HepG2 (cell line): ENCODE measurements around the gene SPATA25. TPM values are rescaled to one million over a fixed set of nuclear protein-coding genes. Genes with fewer than 3 reads are reported as not detected.

ENCODE experiments used
- GTF2F1 ChIP-seq: fragments of 150-350 bp; IDR thresholded peaks from 2 replicates; pipeline ENCODE4 v1.6.1; 2014; ENCODE audit warnings: low read length
- HNF4A ChIP-seq: sonication (generic); formaldehyde crosslinking; IDR thresholded peaks from 2 replicates; pipeline ENCODE4 v1.4.0; 2020; ENCODE audit warnings: missing genetic modification reagents
- KLF12 ChIP-seq: sonication (generic); formaldehyde crosslinking; IDR thresholded peaks from 2 replicates; pipeline ENCODE4 v1.4.0; 2020; ENCODE audit warnings: missing genetic modification reagents, borderline replicate concordance
- LCORL ChIP-seq, 2 experiments: fragments of 450-650 bp in 1 of 2; sonication (generic) in 1 of 2; formaldehyde crosslinking in 1 of 2; IDR thresholded peaks; 2 replicates each; pipeline versions ENCODE4 v1.5.0 to v1.6.1; 2017 to 2020; ENCODE audit warnings: antibody characterized with exemption in 1 of 2, missing genetic modification reagents in 1 of 2
- MED1 ChIP-seq: sonication (generic); formaldehyde crosslinking; IDR thresholded peaks from 2 replicates; pipeline ENCODE4 v1.4.0; 2020; ENCODE audit warnings: missing genetic modification reagents
- NCOA5 ChIP-seq: sonication (generic); formaldehyde crosslinking; IDR thresholded peaks from 2 replicates; pipeline ENCODE4 v1.4.0; 2020; ENCODE audit warnings: missing genetic modification reagents
- NFYB ChIP-seq: sonication (generic); formaldehyde crosslinking; IDR thresholded peaks from 2 replicates; pipeline ENCODE4 v1.4.0; 2020; ENCODE audit warnings: missing genetic modification reagents
- REL ChIP-seq: sonication (generic); formaldehyde crosslinking; conservative IDR thresholded peaks from 2 replicates; pipeline ENCODE4 v1.8.0; 2022; ENCODE audit warnings: mild to moderate bottlenecking, missing genetic modification reagents, moderate library complexity
- TEAD3 ChIP-seq: optimal IDR thresholded peaks from 2 replicates; pipeline ENCODE3; 2016; ENCODE audit warnings: borderline replicate concordance
- ZFAT ChIP-seq: sonication (generic); formaldehyde crosslinking; conservative IDR thresholded peaks from 2 replicates; pipeline ENCODE4 v1.8.1; 2023; ENCODE audit warnings: missing genetic modification reagents, inconsistent platforms
- ZIK1 ChIP-seq: sonication (generic); formaldehyde crosslinking; IDR thresholded peaks from 2 replicates; pipeline ENCODE4 v1.5.0; 2020; ENCODE audit warnings: mild to moderate bottlenecking, low read depth, missing genetic modification reagents, borderline replicate concordance
- ZNF234 ChIP-seq: sonication (generic); formaldehyde crosslinking; conservative IDR thresholded peaks from 2 replicates; pipeline ENCODE4 v1.5.1; 2020; ENCODE audit warnings: mild to moderate bottlenecking, missing genetic modification reagents
- polyA plus RNA-seq, 8 experiments: library from polyadenylated mRNA; depleted of rRNA in 3 of 8; stranded (reverse) in 7 of 8; unstranded in 1 of 8; fragments of >200 nt; fragmentation: Illumina TruSeq in 4 of 8; extraction: Trizol in 4 of 8; gene quantifications; 2 replicates each; pipeline versions ENCODE4 v1.2.1 to v1.2.3, GENCODE V29; 2011 to 2016; ENCODE audit warnings: low read depth in 4 of 8, missing spikeins in 1 of 8, mixed read lengths in 1 of 8; ENCODE audit not compliant: insufficient read depth in 1 of 8
- total RNA-seq, 5 experiments: library from RNA; depleted of rRNA; stranded (reverse); fragments of >200 nt; fragmentation: Illumina TruSeq; extraction: Trizol; gene quantifications; 2 replicates each; pipeline ENCODE4 v1.2.3, GENCODE V29; 2016; ENCODE audit warnings: low read depth in 1 of 5
- TF ChIP-seq, protein P1 (sequence below): sonication (generic); formaldehyde crosslinking; IDR thresholded peaks from 2 replicates; pipeline ENCODE4 v1.5.0; 2020; ENCODE audit warnings: mild to moderate bottlenecking, missing genetic modification reagents
- TF ChIP-seq, protein P2 (sequence below): IDR thresholded peaks from 2 replicates; pipeline ENCODE4 v1.6.1; 2016; ENCODE audit warnings: missing compliant biosample characterization, missing genetic modification reagents, borderline replicate concordance
- TF ChIP-seq, protein P3 (sequence below): sonication (generic); formaldehyde crosslinking; IDR thresholded peaks from 2 replicates; pipeline ENCODE4 v1.5.0; 2020; ENCODE audit warnings: mild to moderate bottlenecking, missing genetic modification reagents
- TF ChIP-seq, protein P4 (sequence below): IDR thresholded peaks from 2 replicates; pipeline ENCODE4 v1.6.1; 2016; ENCODE audit warnings: low read depth, control low read depth
- TF ChIP-seq, protein P5 (sequence below): sonication (generic); formaldehyde crosslinking; conservative IDR thresholded peaks from 2 replicates; pipeline ENCODE4 v1.4.0; 2020; ENCODE audit warnings: missing genetic modification reagents
- TF ChIP-seq, protein P6 (sequence below): sonication (generic); formaldehyde crosslinking; IDR thresholded peaks from 2 replicates; pipeline ENCODE4 v1.8.1; 2023; ENCODE audit warnings: mild to moderate bottlenecking, missing genetic modification reagents

SPATA25 gene
- total and polyA plus RNA-seq, 2 of the 13 experiments (the other 11 are each of a cell fraction or from before 2014, with no cell fraction given) = 4.8 to 7.6 TPM

DNA sequence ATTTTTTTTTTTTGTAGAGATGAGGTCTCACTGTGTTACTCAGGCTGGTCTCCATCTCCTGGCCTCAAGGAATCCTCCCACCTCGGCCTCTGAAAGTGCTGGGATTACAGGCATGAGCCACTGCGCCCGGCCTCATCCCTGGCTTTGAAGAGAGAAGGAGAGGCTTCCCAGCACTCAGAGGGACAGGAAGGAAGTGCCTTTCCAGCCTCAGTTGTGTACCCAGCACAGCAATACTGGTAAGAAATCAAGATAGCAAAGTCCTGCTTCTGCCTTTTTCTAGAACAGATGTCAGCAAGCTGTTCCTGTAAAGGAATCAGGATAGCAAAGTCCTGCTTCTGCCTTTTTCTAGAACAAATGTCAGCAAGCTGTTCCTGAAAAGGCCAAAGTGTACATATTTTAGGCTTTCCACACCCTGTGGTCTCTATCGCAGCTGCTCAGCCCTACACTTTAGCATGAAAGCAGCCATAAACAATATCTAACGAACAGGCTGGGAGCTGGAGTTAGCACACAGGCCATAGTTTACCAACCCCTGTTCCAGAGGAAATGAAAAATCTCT, 30.8 kb upstream of the SPATA25 start (continued):
- no peak for TF ChIP-seq LCORL (IDR thresholded peaks at IDR 0.05)
- TF ChIP-seq LCORL (CRISPR knock-in tag; IDR thresholded peaks at IDR 0.05) = peak; percentile 78; the same call in 1 of the 2 replicates
- no peak; the same call in 1 of the 2 replicates for TF ChIP-seq ZIK1 (CRISPR knock-in tag)
- TF ChIP-seq, protein P1, sequence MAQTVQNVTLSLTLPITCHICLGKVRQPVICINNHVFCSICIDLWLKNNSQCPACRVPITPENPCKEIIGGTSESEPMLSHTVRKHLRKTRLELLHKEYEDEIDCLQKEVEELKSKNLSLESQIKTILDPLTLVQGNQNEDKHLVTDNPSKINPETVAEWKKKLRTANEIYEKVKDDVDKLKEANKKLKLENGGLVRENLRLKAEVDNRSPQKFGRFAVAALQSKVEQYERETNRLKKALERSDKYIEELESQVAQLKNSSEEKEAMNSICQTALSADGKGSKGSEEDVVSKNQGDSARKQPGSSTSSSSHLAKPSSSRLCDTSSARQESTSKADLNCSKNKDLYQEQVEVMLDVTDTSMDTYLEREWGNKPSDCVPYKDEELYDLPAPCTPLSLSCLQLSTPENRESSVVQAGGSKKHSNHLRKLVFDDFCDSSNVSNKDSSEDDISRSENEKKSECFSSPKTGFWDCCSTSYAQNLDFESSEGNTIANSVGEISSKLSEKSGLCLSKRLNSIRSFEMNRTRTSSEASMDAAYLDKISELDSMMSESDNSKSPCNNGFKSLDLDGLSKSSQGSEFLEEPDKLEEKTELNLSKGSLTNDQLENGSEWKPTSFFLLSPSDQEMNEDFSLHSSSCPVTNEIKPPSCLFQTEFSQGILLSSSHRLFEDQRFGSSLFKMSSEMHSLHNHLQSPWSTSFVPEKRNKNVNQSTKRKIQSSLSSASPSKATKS (CRISPR knock-in tag) = 0 out of 2 replicates have a peak, but pooled peaks have one; percentile 68
- TF ChIP-seq HNF4A (CRISPR knock-in tag) = peak; percentile 23; the same call in 1 of the 2 replicates
- TF ChIP-seq, protein P2, sequence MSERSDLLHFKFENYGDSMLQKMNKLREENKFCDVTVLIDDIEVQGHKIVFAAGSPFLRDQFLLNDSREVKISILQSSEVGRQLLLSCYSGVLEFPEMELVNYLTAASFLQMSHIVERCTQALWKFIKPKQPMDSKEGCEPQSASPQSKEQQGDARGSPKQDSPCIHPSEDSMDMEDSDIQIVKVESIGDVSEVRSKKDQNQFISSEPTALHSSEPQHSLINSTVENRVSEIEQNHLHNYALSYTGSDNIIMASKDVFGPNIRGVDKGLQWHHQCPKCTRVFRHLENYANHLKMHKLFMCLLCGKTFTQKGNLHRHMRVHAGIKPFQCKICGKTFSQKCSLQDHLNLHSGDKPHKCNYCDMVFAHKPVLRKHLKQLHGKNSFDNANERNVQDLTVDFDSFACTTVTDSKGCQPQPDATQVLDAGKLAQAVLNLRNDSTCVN (CRISPR knock-in tag) = peak; percentile 100
- no peak for TF ChIP-seq GTF2F1
- TF ChIP-seq NFYB = no peak
- no peak for TF ChIP-seq TEAD3 (CRISPR knock-in tag)
- TF ChIP-seq, protein P3, sequence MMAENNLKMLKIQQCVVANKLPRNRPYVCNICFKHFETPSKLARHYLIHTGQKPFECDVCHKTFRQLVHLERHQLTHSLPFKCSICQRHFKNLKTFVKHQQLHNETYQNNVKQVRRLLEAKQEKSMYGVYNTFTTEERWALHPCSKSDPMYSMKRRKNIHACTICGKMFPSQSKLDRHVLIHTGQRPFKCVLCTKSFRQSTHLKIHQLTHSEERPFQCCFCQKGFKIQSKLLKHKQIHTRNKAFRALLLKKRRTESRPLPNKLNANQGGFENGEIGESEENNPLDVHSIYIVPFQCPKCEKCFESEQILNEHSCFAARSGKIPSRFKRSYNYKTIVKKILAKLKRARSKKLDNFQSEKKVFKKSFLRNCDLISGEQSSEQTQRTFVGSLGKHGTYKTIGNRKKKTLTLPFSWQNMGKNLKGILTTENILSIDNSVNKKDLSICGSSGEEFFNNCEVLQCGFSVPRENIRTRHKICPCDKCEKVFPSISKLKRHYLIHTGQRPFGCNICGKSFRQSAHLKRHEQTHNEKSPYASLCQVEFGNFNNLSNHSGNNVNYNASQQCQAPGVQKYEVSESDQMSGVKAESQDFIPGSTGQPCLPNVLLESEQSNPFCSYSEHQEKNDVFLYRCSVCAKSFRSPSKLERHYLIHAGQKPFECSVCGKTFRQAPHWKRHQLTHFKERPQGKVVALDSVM = peak; percentile 84
- TF ChIP-seq, protein P4, sequence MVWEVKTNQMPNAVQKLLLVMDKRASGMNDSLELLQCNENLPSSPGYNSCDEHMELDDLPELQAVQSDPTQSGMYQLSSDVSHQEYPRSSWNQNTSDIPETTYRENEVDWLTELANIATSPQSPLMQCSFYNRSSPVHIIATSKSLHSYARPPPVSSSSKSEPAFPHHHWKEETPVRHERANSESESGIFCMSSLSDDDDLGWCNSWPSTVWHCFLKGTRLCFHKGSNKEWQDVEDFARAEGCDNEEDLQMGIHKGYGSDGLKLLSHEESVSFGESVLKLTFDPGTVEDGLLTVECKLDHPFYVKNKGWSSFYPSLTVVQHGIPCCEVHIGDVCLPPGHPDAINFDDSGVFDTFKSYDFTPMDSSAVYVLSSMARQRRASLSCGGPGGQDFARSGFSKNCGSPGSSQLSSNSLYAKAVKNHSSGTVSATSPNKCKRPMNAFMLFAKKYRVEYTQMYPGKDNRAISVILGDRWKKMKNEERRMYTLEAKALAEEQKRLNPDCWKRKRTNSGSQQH (CRISPR knock-in tag) = 0 out of 2 replicates have a peak, but pooled peaks have one; percentile 29
- peak; percentile 54; the same call in 1 of the 2 replicates for TF ChIP-seq KLF12 (CRISPR knock-in tag)
- no peak for TF ChIP-seq ZFAT (CRISPR knock-in tag)
- TF ChIP-seq, protein P5, sequence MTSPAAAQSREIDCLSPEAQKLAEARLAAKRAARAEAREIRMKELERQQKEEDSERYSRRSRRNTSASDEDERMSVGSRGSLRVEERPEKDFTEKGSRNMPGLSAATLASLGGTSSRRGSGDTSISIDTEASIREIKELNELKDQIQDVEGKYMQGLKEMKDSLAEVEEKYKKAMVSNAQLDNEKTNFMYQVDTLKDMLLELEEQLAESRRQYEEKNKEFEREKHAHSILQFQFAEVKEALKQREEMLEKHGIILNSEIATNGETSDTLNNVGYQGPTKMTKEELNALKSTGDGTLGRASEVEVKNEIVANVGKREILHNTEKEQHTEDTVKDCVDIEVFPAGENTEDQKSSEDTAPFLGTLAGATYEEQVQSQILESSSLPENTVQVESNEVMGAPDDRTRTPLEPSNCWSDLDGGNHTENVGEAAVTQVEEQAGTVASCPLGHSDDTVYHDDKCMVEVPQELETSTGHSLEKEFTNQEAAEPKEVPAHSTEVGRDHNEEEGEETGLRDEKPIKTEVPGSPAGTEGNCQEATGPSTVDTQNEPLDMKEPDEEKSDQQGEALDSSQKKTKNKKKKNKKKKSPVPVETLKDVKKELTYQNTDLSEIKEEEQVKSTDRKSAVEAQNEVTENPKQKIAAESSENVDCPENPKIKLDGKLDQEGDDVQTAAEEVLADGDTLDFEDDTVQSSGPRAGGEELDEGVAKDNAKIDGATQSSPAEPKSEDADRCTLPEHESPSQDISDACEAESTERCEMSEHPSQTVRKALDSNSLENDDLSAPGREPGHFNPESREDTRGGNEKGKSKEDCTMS = no peak
- no peak for TF ChIP-seq REL (CRISPR knock-in tag)
- TF ChIP-seq NCOA5 (CRISPR knock-in tag) = no peak
- 0 out of 2 replicates have a peak, but pooled peaks have one; percentile 0 for TF ChIP-seq ZNF234 (CRISPR knock-in tag)
- peak; percentile 50; the same call in 1 of the 2 replicates for TF ChIP-seq MED1
- TF ChIP-seq, protein P6, sequence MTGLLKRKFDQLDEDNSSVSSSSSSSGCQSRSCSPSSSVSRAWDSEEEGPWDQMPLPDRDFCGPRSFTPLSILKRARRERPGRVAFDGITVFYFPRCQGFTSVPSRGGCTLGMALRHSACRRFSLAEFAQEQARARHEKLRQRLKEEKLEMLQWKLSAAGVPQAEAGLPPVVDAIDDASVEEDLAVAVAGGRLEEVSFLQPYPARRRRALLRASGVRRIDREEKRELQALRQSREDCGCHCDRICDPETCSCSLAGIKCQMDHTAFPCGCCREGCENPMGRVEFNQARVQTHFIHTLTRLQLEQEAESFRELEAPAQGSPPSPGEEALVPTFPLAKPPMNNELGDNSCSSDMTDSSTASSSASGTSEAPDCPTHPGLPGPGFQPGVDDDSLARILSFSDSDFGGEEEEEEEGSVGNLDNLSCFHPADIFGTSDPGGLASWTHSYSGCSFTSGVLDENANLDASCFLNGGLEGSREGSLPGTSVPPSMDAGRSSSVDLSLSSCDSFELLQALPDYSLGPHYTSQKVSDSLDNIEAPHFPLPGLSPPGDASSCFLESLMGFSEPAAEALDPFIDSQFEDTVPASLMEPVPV = no peak
